Measurements from ENCODE around the gene ECHS1. TPM values are rescaled to one million over a fixed set of nuclear protein-coding genes. Genes with fewer than 3 reads are reported as not detected.

Gene ECHS1
- total and polyA plus RNA-seq, 9 of the 15 experiments (the other 6 are each of a cell fraction or from before 2014, with no cell fraction given), result 16.6 to 100 (median 68.1) TPM

DNA sequence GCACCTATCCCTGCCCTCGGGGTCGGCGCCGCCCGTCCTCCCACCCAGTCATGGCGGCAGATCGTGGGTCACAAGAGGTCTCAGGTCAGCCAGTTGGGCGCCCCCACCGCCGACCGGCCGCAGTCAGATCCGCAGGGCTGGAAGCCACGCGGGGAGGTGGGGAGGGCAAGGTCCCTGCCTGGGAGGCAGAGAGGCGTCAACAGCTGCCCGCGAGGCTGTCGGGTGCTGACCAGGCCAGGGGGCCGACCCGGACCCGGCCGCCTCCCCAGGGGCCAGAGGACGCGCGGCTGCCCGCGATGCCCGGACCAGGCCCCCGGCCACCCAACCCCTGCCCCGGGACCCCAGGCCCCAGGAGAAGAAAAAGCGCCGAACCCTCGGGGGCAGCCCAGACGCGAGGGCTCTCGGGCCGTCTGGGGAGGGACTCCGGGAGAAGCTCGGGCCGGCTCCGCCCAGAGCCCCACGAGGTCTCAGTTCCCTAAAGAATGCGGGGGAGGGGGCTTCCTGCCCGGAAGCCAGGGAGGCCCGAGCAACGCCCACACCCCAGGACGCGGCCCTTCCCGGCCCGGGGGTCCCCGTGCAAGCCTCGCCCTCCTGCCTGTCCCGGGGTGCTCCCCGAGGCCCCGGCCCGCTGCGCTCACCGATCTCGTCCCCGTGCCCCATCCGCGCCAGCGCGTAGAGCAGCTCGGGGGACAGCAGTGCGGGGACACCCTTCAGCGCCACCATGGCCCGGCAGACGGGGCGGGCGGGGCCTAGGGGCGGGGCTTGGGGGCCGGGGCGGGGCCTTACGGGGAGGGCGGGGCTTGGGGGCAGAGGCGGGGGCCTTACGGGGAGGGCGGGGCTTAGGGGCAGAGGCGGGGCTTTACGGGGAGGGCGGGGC lies 15.6 kb downstream of the ECHS1 start, which contains the start of gene FUOM (continued):
- TF ChIP-seq REST (IDR thresholded peaks at IDR 0.05; ENCODE audit: borderline replicate concordance) (no peak), REST (CRISPR knock-in tag; IDR thresholded peaks at IDR 0.05; ENCODE audit: low read depth) (no peak), PHF21A (IDR thresholded peaks at IDR 0.05; ENCODE audit: borderline replicate concordance, low read depth) (no peak), ILF3 (IDR thresholded peaks at IDR 0.05; ENCODE audit: borderline replicate concordance) (no peak), PRMT5 (CRISPR knock-in tag; IDR thresholded peaks at IDR 0.05) (no peak), ZNF274 (IDR thresholded peaks at IDR 0.05; ENCODE audit: borderline replicate concordance, low read depth, low read length) (no peak), ETV1 (tag; conservative IDR thresholded peaks at IDR 0.05; ENCODE audit: low read depth) (0 out of 2 replicates have a peak, but pooled peaks have one; percentile 23), ETV6 (IDR thresholded peaks at IDR 0.05; ENCODE audit: borderline replicate concordance in 1 of 2, low read depth in 2 of 2, low read length in 1 of 2) (no peak), ETV6 (CRISPR knock-in tag; IDR thresholded peaks at IDR 0.05; ENCODE audit: borderline replicate concordance) (no peak), BMI1 (IDR thresholded peaks at IDR 0.05; ENCODE audit: low read length) (no peak), DIDO1 (tag; IDR thresholded peaks at IDR 0.05; ENCODE audit: low read depth) (no peak), ZBTB7A (IDR thresholded peaks at IDR 0.05; ENCODE audit: borderline replicate concordance, control insufficient read depth, low read depth, low read length) (peak; percentile 62; the same call in 1 of the 2 replicates)
- TF ChIP-seq, protein P1, sequence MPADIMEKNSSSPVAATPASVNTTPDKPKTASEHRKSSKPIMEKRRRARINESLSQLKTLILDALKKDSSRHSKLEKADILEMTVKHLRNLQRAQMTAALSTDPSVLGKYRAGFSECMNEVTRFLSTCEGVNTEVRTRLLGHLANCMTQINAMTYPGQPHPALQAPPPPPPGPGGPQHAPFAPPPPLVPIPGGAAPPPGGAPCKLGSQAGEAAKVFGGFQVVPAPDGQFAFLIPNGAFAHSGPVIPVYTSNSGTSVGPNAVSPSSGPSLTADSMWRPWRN (IDR thresholded peaks at IDR 0.05; ENCODE audit: low read depth), result no peak
- TF ChIP-seq, protein P2, sequence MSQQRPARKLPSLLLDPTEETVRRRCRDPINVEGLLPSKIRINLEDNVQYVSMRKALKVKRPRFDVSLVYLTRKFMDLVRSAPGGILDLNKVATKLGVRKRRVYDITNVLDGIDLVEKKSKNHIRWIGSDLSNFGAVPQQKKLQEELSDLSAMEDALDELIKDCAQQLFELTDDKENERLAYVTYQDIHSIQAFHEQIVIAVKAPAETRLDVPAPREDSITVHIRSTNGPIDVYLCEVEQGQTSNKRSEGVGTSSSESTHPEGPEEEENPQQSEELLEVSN (IDR thresholded peaks at IDR 0.05; ENCODE audit: borderline replicate concordance in 1 of 2, extremely low read depth in 1 of 2, insufficient read depth in 1 of 2, insufficient read length in 1 of 2, low read depth in 1 of 2, low read length in 1 of 2, poor library complexity in 1 of 2, severe bottlenecking in 1 of 2), result peak; percentile 62 to 83
- TF ChIP-seq, protein P3, sequence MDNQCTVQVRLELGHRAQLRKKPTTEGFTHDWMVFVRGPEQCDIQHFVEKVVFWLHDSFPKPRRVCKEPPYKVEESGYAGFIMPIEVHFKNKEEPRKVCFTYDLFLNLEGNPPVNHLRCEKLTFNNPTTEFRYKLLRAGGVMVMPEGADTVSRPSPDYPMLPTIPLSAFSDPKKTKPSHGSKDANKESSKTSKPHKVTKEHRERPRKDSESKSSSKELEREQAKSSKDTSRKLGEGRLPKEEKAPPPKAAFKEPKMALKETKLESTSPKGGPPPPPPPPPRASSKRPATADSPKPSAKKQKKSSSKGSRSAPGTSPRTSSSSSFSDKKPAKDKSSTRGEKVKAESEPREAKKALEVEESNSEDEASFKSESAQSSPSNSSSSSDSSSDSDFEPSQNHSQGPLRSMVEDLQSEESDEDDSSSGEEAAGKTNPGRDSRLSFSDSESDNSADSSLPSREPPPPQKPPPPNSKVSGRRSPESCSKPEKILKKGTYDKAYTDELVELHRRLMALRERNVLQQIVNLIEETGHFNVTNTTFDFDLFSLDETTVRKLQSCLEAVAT (IDR thresholded peaks at IDR 0.05), result no peak
